Measurements from ENCODE around the gene DPY30.

DPY30 gene

DNA sequence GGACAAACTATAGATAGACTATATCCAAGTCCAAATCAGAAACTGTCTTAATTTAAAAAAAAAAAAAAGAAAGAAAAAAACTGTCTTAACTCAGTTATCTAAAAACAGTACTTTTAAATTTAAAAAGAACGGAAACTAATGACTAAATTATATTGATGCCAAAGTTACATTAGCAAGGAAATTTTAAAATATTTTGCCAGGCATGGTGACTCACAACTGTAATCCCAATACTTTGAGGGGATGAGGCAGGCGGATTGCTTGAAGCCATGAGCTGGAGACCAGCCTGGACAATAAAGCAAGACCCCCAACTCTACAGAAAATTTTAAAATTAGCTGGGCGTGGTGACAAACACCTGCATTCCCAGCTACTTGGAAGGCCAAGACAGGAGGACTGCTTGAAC is 59.6 kb downstream of the DPY30 start:
- TF ChIP-seq POLR2AphosphoS5 (IDR thresholded peaks at IDR 0.05; ENCODE audit: low read depth, low read length) (no peak), FOXP2 (optimal IDR thresholded peaks at IDR 0.05; ENCODE audit: borderline replicate concordance, extremely low read depth, extremely low read length, insufficient read depth) (no peak), TAF1 (IDR thresholded peaks at IDR 0.05; ENCODE audit: borderline replicate concordance, insufficient read depth, low read length) (no peak), SIN3A (IDR thresholded peaks at IDR 0.05; ENCODE audit: borderline replicate concordance, insufficient read depth, low read length) (no peak), REST (IDR thresholded peaks at IDR 0.05; ENCODE audit: insufficient read depth in 1 of 2, low read depth in 2 of 2, low read length in 2 of 2) (no peak)

DNA sequence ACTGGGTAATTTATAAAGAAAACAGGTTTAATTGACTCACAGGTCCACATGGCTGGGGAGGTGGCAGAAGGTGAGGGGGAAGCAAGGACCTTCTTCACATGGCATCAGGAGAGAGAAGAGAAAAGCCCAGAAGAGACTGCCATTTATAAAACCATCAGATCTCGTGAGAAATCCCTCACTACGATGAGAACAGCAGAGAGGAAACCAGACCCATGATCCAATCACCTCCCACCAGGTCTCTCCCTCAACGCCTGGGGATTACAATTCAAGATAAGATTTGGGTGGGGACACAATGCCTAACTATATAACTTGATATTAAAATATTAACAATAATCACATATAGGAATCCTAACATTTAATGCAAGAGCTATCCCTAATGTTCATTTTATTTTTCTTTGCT is 60.6 kb downstream of the DPY30 start:
- TF ChIP-seq POLR2AphosphoS5 (IDR thresholded peaks at IDR 0.05; ENCODE audit: low read depth, low read length) (no peak), FOXP2 (optimal IDR thresholded peaks at IDR 0.05; ENCODE audit: borderline replicate concordance, extremely low read depth, extremely low read length, insufficient read depth) (no peak), REST (IDR thresholded peaks at IDR 0.05; ENCODE audit: insufficient read depth in 1 of 2, low read depth in 2 of 2, low read length in 2 of 2) (no peak), SIN3A (IDR thresholded peaks at IDR 0.05; ENCODE audit: borderline replicate concordance, insufficient read depth, low read length) (no peak), TAF1 (IDR thresholded peaks at IDR 0.05; ENCODE audit: borderline replicate concordance, insufficient read depth, low read length) (no peak)

DNA sequence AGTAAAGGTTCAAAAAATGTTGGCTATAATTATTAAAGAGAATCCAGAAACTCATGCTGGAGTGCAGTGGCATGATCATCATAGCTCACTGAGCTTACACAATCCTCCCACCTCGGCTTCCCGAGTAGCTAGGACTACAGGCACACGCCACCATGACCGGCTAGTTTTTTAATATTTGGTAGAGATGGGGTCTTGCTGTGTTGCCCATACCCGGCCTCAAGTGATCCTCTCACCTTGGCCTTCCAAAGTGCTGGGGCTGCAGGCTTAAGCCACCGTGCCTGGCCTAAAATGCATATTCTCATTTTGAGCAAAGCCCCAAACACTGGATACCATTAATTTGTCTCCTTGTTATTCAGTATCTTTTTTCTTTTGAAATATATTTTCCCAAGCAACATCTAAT is 61.2 kb downstream of the DPY30 start:
- no peak for TF ChIP-seq TAF1 (IDR thresholded peaks at IDR 0.05; ENCODE audit: borderline replicate concordance, insufficient read depth, low read length)
- no peak for TF ChIP-seq FOXP2 (optimal IDR thresholded peaks at IDR 0.05; ENCODE audit: borderline replicate concordance, extremely low read depth, extremely low read length, insufficient read depth)
- TF ChIP-seq POLR2AphosphoS5 (IDR thresholded peaks at IDR 0.05; ENCODE audit: low read depth, low read length): no peak
- no peak for TF ChIP-seq REST (IDR thresholded peaks at IDR 0.05; ENCODE audit: insufficient read depth in 1 of 2, low read depth in 2 of 2, low read length in 2 of 2)
- no peak for TF ChIP-seq SIN3A (IDR thresholded peaks at IDR 0.05; ENCODE audit: borderline replicate concordance, insufficient read depth, low read length)
